GM18861 (cell line): ENCODE results near the gene LCN15.
"Not testable (repeated sequence)": the region's sequence is repeated elsewhere in the genome, so short reads cannot be mapped to it uniquely, and the experiment has no call there.

Experiments
- ATAC-seq: cut with Tn5 transposase; IDR thresholded peaks from one replicate; pipeline ENCODE4 v1.9.1; 2021; ENCODE audit not compliant: unreplicated experiment

Gene LCN15

GRCh38 chr9:136722969-136723356, 41.4 kb downstream of the LCN15 start:
- ATAC-seq, result no peak

GRCh38 chr9:136722093-136722968, 42.0 kb downstream of the LCN15 start:
- no peak for ATAC-seq

- no peak for ATAC-seq
Observed at GRCh38 chr9:136721339-136722092, 42.8 kb downstream of the LCN15 start.

GRCh38 chr9:136720898-136721338, 43.4 kb downstream of the LCN15 start:
- ATAC-seq, result no peak

- no peak for ATAC-seq
Observed at GRCh38 chr9:136720251-136720897, 43.9 kb downstream of the LCN15 start.

- ATAC-seq, result no peak
Observed at GRCh38 chr9:136719195-136719880, 45.0 kb downstream of the LCN15 start.

- no peak for ATAC-seq
Observed at GRCh38 chr9:136718345-136719194, 45.7 kb downstream of the LCN15 start.

- ATAC-seq, result no peak
Observed at GRCh38 chr9:136717399-136717798, 46.9 kb downstream of the LCN15 start.

GRCh38 chr9:136714893-136715274, 49.4 kb downstream of the LCN15 start:
- no peak for ATAC-seq

- no peak for ATAC-seq
Observed at GRCh38 chr9:136714096-136714892, 50.0 kb downstream of the LCN15 start.

GRCh38 chr9:136713550-136713949, 50.8 kb downstream of the LCN15 start:
- no peak for ATAC-seq

- no peak for ATAC-seq
Observed at GRCh38 chr9:136712690-136713544, 51.4 kb downstream of the LCN15 start.

GRCh38 chr9:136711751-136712689, 52.3 kb downstream of the LCN15 start, which contains the start of gene DIPK1B:
Gene DIPK1B (plus strand): TSS chr9:136712572. CDS start chr9:136712666, 94 bp downstream.
- no peak for ATAC-seq

GRCh38 chr9:136711219-136711648, 53.1 kb downstream of the LCN15 start:
- not testable (repeated sequence) for ATAC-seq

GRCh38 chr9:136710543-136710942, 53.8 kb downstream of the LCN15 start:
- ATAC-seq, result no peak
